Measurements from ENCODE around the gene UQCR11. TPM values are rescaled to one million over a fixed set of nuclear protein-coding genes. Genes with fewer than 3 reads are reported as not detected.

Gene UQCR11
- total RNA-seq, 4 donors from 2014 or later = 78.2 to 102 (median 92.4) TPM

DNA sequence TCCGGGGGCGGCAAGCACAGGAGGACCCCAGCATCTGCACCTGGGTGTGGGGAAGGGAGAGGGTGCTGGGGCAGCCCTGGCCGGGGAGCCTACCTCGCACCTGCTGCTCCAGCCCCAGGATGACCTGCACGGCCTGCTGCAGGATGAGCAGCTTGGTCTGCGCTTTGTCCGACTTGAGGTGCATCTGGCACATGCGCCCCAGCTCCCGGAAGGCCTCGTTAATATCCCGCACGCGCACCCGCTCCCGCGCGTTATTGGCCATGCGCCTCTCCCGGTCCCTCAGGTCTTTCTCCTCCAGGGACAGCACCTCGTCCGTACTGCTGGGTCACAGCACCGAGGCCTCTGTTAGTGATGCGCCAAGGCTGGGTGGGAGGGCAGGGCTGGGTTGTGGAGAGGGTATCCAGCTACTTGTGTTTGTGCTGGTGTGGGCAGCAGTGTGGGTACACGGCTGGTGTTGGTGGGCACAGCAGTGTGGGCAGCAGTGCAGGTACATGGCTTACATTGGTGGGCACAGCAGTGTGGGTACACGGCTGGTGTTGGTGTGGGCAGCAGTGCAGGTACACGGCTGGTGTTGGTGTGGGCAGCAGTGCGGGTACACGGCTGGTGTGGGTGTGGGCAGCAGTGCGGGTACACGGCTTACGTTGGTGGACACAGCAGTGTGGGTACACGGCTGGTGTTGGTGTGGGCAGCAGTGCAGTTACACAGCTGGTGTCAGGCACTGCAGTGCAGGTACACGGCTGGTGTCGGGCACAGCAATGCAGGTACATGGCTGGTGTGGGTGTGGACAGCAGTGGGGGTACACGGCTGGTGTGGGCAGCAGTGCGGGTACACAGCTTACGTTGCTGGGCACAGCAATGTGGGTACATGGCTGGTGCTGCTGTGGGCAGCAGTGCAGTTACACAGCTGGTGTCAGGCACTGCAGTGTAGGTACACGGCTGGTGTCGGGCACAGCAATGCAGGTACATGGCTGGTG lies 7.1 kb upstream of the UQCR11 start:
- ATAC-seq = no peak
- peaks cover 0 to 78% of the 10 kb centered on the region in 2 donors for H3K36me3 ChIP-seq
- no peak overlapping the region for H3K27ac ChIP-seq
- H3K4me3 ChIP-seq = no peak overlapping the region
- no peaks in the 10 kb centered on the region for H3K9me3 ChIP-seq
- peaks cover 0 to 5% (median 0%) of the 10 kb centered on the region in 3 donors for H3K4me1 ChIP-seq
- no peaks in the 10 kb centered on the region for H3K27me3 ChIP-seq
- 80 to 86% methylated on average over 8 to 22 of the region's 39 CpGs for WGBS, 2 donors (ENCODE audit: low coverage in 1 of 2)
- TF ChIP-seq, protein P1, sequence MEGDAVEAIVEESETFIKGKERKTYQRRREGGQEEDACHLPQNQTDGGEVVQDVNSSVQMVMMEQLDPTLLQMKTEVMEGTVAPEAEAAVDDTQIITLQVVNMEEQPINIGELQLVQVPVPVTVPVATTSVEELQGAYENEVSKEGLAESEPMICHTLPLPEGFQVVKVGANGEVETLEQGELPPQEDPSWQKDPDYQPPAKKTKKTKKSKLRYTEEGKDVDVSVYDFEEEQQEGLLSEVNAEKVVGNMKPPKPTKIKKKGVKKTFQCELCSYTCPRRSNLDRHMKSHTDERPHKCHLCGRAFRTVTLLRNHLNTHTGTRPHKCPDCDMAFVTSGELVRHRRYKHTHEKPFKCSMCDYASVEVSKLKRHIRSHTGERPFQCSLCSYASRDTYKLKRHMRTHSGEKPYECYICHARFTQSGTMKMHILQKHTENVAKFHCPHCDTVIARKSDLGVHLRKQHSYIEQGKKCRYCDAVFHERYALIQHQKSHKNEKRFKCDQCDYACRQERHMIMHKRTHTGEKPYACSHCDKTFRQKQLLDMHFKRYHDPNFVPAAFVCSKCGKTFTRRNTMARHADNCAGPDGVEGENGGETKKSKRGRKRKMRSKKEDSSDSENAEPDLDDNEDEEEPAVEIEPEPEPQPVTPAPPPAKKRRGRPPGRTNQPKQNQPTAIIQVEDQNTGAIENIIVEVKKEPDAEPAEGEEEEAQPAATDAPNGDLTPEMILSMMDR (IDR thresholded peaks at IDR 0.05) = no peak
- TF ChIP-seq POLR2AphosphoS5 (IDR thresholded peaks at IDR 0.05) (no peak), POLR2A (IDR thresholded peaks at IDR 0.05) (no peak), EP300 (IDR thresholded peaks at IDR 0.05) (no peak)

DNA sequence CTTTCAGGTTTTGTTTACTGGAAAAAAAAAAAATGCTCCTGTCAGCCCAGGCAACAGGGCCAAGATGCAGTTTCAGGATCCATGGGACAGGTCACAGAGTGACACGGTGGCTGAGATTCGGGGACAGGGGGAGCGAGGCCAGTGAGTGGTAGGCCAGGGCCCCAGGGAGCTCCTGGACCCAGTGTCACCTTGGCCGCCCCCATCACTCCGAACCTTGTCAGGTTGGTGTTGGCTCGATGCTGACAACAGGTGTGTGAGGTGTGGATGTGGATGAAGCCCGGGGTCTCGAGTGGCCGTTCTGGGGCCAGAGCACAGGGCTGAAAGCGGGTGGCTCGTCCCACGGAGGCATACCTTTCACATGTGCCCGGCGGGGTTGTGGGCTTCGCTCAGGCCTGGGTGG lies 6.1 kb upstream of the UQCR11 start:
- Histone ChIP-seq H3K4me1 (peaks cover 0 to 11% (median 5%) of the 10 kb centered on the region in 3 donors), H3K27ac (no peak overlapping the region), H3K9me3 (no peaks in the 10 kb centered on the region), H3K4me3 (no peak overlapping the region), H3K36me3 (peaks cover 0 to 70% of the 10 kb centered on the region in 2 donors), H3K27me3 (no peaks in the 10 kb centered on the region)
- TF ChIP-seq POLR2A (IDR thresholded peaks at IDR 0.05) (no peak), EP300 (IDR thresholded peaks at IDR 0.05) (no peak), POLR2AphosphoS5 (IDR thresholded peaks at IDR 0.05) (no peak)
- TF ChIP-seq, protein P1 (IDR thresholded peaks at IDR 0.05) = no peak
- WGBS, 2 donors (ENCODE audit: low coverage in 1 of 2) = 63% methylated on average over 2 of the region's 15 CpGs; no CpG with 5 or more reads in 1 of the 2 donors
- ATAC-seq = no peak

DNA sequence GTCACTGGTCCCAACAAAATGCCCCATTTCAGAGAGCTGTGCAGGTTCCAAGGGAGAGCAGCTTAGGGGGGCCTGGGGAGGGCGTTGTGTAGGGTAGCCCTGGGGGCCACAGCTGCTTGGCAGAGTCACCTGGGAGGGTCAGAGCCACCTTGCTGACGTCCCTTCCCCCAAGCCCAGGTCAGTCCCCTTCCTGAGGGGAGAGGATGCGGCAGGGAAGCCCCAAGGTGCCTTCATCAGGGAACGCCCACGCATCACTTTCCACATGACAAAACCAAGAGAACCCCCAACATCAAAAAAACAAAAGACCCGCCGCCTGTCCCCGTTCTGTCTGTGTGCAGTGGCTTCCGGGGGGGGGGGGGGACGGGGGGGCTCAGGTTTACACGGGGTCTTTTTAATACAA lies 5.3 kb upstream of the UQCR11 start:
- Histone ChIP-seq H3K36me3 (peaks cover 0 to 63% of the 10 kb centered on the region in 2 donors), H3K27me3 (no peaks in the 10 kb centered on the region), H3K27ac (no peak overlapping the region), H3K4me3 (no peak overlapping the region), H3K4me1 (peaks cover 0 to 19% (median 10%) of the 10 kb centered on the region in 3 donors), H3K9me3 (no peaks in the 10 kb centered on the region)
- no peak for ATAC-seq
- 33% methylated on average over 1 of the region's 11 CpGs; no CpG with 5 or more reads in 1 of the 2 donors for WGBS, 2 donors (ENCODE audit: low coverage in 1 of 2)
- TF ChIP-seq, protein P1 (IDR thresholded peaks at IDR 0.05) = no peak
- TF ChIP-seq POLR2AphosphoS5 (IDR thresholded peaks at IDR 0.05) (no peak), EP300 (IDR thresholded peaks at IDR 0.05) (no peak), POLR2A (IDR thresholded peaks at IDR 0.05) (no peak)

DNA sequence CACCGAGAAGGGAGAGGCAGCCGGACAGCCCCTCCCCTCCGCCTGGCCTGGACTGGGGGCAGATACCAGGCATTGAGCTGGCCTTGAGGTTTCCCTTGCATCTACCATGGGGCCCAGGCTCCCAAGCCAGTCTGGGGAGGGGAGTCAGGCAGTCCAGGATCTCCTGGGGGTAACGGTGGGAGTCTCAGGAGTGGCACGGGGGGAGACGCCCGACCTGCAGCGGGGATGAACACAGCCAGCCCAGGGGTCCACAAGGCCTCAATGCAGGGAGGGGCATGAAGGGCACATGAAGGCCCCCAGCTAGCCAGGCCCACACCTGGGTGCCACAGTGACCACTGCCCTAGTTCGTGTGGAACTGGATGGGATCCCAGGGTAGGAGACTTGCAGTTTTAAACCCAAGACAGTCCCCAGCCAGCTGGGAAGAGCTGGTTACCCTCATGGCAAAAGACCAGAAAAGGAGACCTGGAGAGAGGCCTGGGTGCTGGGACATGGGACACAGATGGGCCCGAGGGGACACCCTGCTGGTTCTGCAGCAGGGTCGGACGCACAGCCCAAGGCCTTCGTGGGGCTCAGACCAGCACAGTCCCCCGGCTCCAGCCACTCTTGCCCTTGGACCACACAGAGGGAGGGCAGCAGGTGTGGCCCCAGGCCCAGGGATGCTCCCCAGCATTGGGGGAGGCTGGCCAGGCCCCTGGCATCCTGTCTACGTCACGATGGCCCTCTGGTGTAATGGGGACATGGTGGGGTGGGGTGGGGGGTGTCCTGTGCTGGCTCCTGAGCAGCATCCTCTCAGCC lies 4.6 kb upstream of the UQCR11 start:
- TF ChIP-seq, protein P1 (IDR thresholded peaks at IDR 0.05) = no peak
- TF ChIP-seq POLR2A (IDR thresholded peaks at IDR 0.05) = no peak
- no peak for TF ChIP-seq EP300 (IDR thresholded peaks at IDR 0.05)
- TF ChIP-seq POLR2AphosphoS5 (IDR thresholded peaks at IDR 0.05) = no peak
- Histone ChIP-seq H3K27ac (no peak overlapping the region), H3K4me1 (peaks cover 0 to 20% (median 10%) of the 10 kb centered on the region in 3 donors), H3K36me3 (peaks cover 0 to 56% of the 10 kb centered on the region in 2 donors), H3K27me3 (no peaks in the 10 kb centered on the region), H3K9me3 (no peaks in the 10 kb centered on the region), H3K4me3 (no peak overlapping the region)
- 60 to 90% methylated on average over 1 to 3 of the region's 16 CpGs for WGBS, 2 donors (ENCODE audit: low coverage in 1 of 2)
- ATAC-seq = no peak

Data from gastroesophageal sphincter (tissue), 4 donors.